ENCODE data around the gene KCNN1.

Gene KCNN1

GRCh38 chr19:18007917-18008673 lies 41.2 kb downstream of the KCNN1 start, which contains the start of gene ARRDC2:
ARRDC2 (plus strand) TSS chr19:18008170; CDS start chr19:18008311, 141 bp downstream.
- peaks cover 26% of the 10 kb centered on the region for H3K27me3 Mint-ChIP-seq (ENCODE audit: low read depth, poor library complexity)
- peaks cover 5% of the 10 kb centered on the region for H3K36me3 Mint-ChIP-seq (ENCODE audit: low read depth)
- peak; percentile 92 for DNase-seq
- no peak for TF ChIP-seq CTCF (IDR thresholded peaks at IDR 0.05)
- H3K4me1 Mint-ChIP-seq: peaks cover 12% of the 10 kb centered on the region
- H3K4me3 Mint-ChIP-seq: peak within 1 kb of the TSS; percentile 85
- H3K27ac Mint-ChIP-seq: no peak within 1 kb of the TSS
- H3K9me3 Mint-ChIP-seq: peaks cover 6% of the 10 kb centered on the region

- H3K27me3 Mint-ChIP-seq (ENCODE audit: low read depth, poor library complexity): peaks cover 21% of the 10 kb centered on the region
- DNase-seq: no peak
- no peak overlapping the region for H3K27ac Mint-ChIP-seq
- peaks cover 19% of the 10 kb centered on the region for H3K4me1 Mint-ChIP-seq
- no peak for TF ChIP-seq CTCF (IDR thresholded peaks at IDR 0.05)
- H3K36me3 Mint-ChIP-seq (ENCODE audit: low read depth): peaks cover 5% of the 10 kb centered on the region
- H3K9me3 Mint-ChIP-seq: peaks cover 6% of the 10 kb centered on the region
- H3K4me3 Mint-ChIP-seq: peak overlapping the region; percentile 52
These were observed 41.9 kb downstream of the KCNN1 start for GRCh38 chr19:18008814-18009213.

GRCh38 chr19:18009412-18010066 lies 42.6 kb downstream of the KCNN1 start:
- Mint-ChIP-seq H3K4me3 (no peak overlapping the region), H3K4me1 (peaks cover 27% of the 10 kb centered on the region), H3K27ac (no peak overlapping the region), H3K36me3 (ENCODE audit: low read depth) (peaks cover 5% of the 10 kb centered on the region), H3K27me3 (ENCODE audit: low read depth, poor library complexity) (peaks cover 21% of the 10 kb centered on the region), H3K9me3 (peaks cover 6% of the 10 kb centered on the region)
- no peak for TF ChIP-seq CTCF (IDR thresholded peaks at IDR 0.05)
- no peak for DNase-seq

DNA sequence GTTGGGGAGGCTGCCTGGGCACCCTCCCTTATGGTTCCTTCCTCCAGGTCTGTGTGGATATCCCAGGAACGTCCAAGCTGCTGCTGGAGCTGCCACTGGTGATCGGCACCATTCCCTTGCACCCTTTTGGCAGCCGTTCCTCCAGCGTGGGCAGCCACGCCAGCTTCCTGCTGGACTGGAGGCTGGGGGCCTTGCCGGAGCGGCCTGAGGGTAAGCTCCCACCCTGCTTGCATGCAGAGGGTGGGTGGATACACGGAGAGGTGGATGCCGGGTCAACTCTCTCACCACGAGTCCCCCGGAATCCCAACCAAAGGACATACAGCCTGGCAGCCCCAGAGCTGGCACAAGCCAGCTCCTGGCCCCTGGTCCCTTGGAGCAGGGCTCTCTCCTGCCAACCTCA lies 43.2 kb downstream of the KCNN1 start:
- Mint-ChIP-seq H3K27ac (no peak overlapping the region), H3K4me1 (peaks cover 33% of the 10 kb centered on the region), H3K9me3 (peaks cover 6% of the 10 kb centered on the region), H3K4me3 (no peak overlapping the region), H3K36me3 (ENCODE audit: low read depth) (peaks cover 5% of the 10 kb centered on the region), H3K27me3 (ENCODE audit: low read depth, poor library complexity) (peaks cover 21% of the 10 kb centered on the region)
- no peak for TF ChIP-seq CTCF (IDR thresholded peaks at IDR 0.05)
- no peak for DNase-seq

DNA sequence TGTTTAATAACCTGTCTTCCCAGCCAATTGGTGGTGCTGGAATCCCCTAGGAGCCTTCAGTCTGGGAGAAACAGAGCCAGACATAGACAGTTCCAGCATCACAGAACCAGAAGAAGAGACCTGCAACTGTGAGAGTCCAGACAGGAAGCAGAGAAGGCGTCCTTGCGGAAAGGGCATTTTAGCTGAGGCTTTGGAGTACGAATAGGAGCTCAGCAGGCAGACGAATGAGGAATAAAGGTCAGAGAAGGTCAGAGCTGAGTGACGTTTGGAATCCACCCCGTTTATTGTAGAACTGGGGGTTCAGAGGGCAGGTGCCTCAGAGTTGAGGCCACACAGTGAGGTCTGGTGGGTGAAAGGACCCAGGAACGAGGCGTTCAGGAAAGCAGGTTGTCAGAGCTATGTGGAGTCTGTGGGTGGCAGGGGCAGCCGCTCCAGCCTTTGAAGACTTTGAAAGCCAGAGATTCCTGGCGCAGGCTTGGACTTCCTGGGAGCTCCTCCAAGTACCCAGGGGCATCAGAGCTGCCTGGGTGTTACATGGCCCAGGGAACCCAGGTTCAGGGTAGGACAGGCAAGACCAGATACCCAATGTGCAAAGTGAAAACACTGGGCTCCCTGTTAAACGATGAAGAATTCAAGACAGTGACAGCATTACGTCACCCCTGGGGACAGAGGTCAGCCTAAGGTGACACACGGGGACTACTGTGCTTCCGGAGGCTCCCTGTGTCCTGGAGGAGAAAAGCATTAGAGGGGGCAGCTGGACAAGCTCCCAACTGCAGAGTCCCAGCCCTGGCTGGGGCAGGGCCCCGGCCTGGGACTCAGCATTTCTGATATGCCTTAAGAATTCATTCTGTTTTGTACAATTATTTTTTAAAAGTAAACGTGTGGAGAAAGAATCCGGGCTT lies 46.6 kb downstream of the KCNN1 start:
- no peaks in the 10 kb centered on the region for H3K9me3 Mint-ChIP-seq
- no peaks in the 10 kb centered on the region for H3K36me3 Mint-ChIP-seq (ENCODE audit: low read depth)
- H3K4me1 Mint-ChIP-seq: peaks cover 44% of the 10 kb centered on the region
- peak overlapping the region; percentile 69 for H3K27ac Mint-ChIP-seq
- H3K27me3 Mint-ChIP-seq (ENCODE audit: low read depth, poor library complexity): peaks cover 14% of the 10 kb centered on the region
- H3K4me3 Mint-ChIP-seq: peak overlapping the region; percentile 67
- DNase-seq: peak; percentile 68
- no peak for TF ChIP-seq CTCF (IDR thresholded peaks at IDR 0.05)

Measured in nephron progenitor cell (in vitro differentiated cells).